ENCODE measurements around the gene DTNB.
"Not testable (repeated sequence)": the region's sequence is repeated elsewhere in the genome, so short reads cannot be mapped to it uniquely, and the experiment has no call there.

Gene DTNB

GRCh38 chr2:25697559-25698341 lies 24.4 kb upstream of the DTNB start:
- H3K4me3 ChIP-seq (ENCODE audit: low read length), result no peak overlapping the region
- TF ChIP-seq ZNF274 (IDR thresholded peaks at IDR 0.05; ENCODE audit: low read depth, low read length), result no peak

GRCh38 chr2:25692737-25693445 lies 19.5 kb upstream of the DTNB start:
- no peak for TF ChIP-seq ZNF274 (IDR thresholded peaks at IDR 0.05; ENCODE audit: low read depth, low read length)
- H3K4me3 ChIP-seq (ENCODE audit: low read length), result no peak overlapping the region

GRCh38 chr2:25692143-25692542 lies 18.8 kb upstream of the DTNB start:
- no peak for TF ChIP-seq ZNF274 (IDR thresholded peaks at IDR 0.05; ENCODE audit: low read depth, low read length)

GRCh38 chr2:25690058-25690457 lies 16.7 kb upstream of the DTNB start:
- no peak overlapping the region for H3K4me3 ChIP-seq (ENCODE audit: low read length)
- no peak for TF ChIP-seq ZNF274 (IDR thresholded peaks at IDR 0.05; ENCODE audit: low read depth, low read length)

More at GRCh38 chr2:25692143-25692542, 18.8 kb upstream of the DTNB start:
- no peak overlapping the region for H3K4me3 ChIP-seq (ENCODE audit: low read length)

- H3K4me3 ChIP-seq (ENCODE audit: low read length), result no peak overlapping the region
- TF ChIP-seq ZNF274 (IDR thresholded peaks at IDR 0.05; ENCODE audit: low read depth, low read length), result no peak
Observed at GRCh38 chr2:25688236-25688635, 14.9 kb upstream of the DTNB start.

GRCh38 chr2:25685741-25686140 lies 12.4 kb upstream of the DTNB start:
- H3K4me3 ChIP-seq (ENCODE audit: low read length), result no peak overlapping the region
- TF ChIP-seq ZNF274 (IDR thresholded peaks at IDR 0.05; ENCODE audit: low read depth, low read length), result no peak

- TF ChIP-seq ZNF274 (IDR thresholded peaks at IDR 0.05; ENCODE audit: low read depth, low read length), result no peak
- no peak overlapping the region for H3K4me3 ChIP-seq (ENCODE audit: low read length)
Observed at GRCh38 chr2:25684577-25685473, 11.4 kb upstream of the DTNB start.

GRCh38 chr2:25682082-25682481 lies 8.7 kb upstream of the DTNB start:
- TF ChIP-seq ZNF274 (IDR thresholded peaks at IDR 0.05; ENCODE audit: low read depth, low read length), result no peak
- no peak overlapping the region for H3K4me3 ChIP-seq (ENCODE audit: low read length)

- no peak for TF ChIP-seq ZNF274 (IDR thresholded peaks at IDR 0.05; ENCODE audit: low read depth, low read length)
- H3K4me3 ChIP-seq (ENCODE audit: low read length), result no peak overlapping the region
Observed at GRCh38 chr2:25677877-25678276, 4.5 kb upstream of the DTNB start.

GRCh38 chr2:25674077-25674362 lies 643 bp upstream of the DTNB start:
- H3K4me3 ChIP-seq (ENCODE audit: low read length), result peak overlapping the region; percentile 54; the same call in 1 of the 2 replicates
- TF ChIP-seq ZNF274 (IDR thresholded peaks at IDR 0.05; ENCODE audit: low read depth, low read length), result no peak

GRCh38 chr2:25672494-25673299 lies 680 bp downstream of the DTNB start:
- TF ChIP-seq ZNF274 (IDR thresholded peaks at IDR 0.05; ENCODE audit: low read depth, low read length), result no peak
- peak overlapping the region; percentile 77 for H3K4me3 ChIP-seq (ENCODE audit: low read length)

GRCh38 chr2:25671622-25672021 lies 1.8 kb downstream of the DTNB start:
- TF ChIP-seq ZNF274 (IDR thresholded peaks at IDR 0.05; ENCODE audit: low read depth, low read length), result no peak
- no peak overlapping the region for H3K4me3 ChIP-seq (ENCODE audit: low read length)

- H3K4me3 ChIP-seq (ENCODE audit: low read length), result no peak overlapping the region
- no peak for TF ChIP-seq ZNF274 (IDR thresholded peaks at IDR 0.05; ENCODE audit: low read depth, low read length)
Observed at GRCh38 chr2:25669520-25669919, 3.9 kb downstream of the DTNB start.

- TF ChIP-seq ZNF274 (IDR thresholded peaks at IDR 0.05; ENCODE audit: low read depth, low read length), result no peak
- H3K4me3 ChIP-seq (ENCODE audit: low read length), result no peak overlapping the region
Observed at GRCh38 chr2:25666218-25666617, 7.2 kb downstream of the DTNB start.

GRCh38 chr2:25665429-25665828 lies 7.9 kb downstream of the DTNB start:
- H3K4me3 ChIP-seq (ENCODE audit: low read length), result not testable (repeated sequence)
